Measurements from ENCODE around the gene GNB1. TPM values are rescaled to one million over a fixed set of nuclear protein-coding genes. Genes with fewer than 3 reads are reported as not detected.
"Not testable (repeated sequence)": the region's sequence is repeated elsewhere in the genome, so short reads cannot be mapped to it uniquely, and the experiment has no call there.

GNB1 gene
- 148 TPM for total RNA-seq

DNA sequence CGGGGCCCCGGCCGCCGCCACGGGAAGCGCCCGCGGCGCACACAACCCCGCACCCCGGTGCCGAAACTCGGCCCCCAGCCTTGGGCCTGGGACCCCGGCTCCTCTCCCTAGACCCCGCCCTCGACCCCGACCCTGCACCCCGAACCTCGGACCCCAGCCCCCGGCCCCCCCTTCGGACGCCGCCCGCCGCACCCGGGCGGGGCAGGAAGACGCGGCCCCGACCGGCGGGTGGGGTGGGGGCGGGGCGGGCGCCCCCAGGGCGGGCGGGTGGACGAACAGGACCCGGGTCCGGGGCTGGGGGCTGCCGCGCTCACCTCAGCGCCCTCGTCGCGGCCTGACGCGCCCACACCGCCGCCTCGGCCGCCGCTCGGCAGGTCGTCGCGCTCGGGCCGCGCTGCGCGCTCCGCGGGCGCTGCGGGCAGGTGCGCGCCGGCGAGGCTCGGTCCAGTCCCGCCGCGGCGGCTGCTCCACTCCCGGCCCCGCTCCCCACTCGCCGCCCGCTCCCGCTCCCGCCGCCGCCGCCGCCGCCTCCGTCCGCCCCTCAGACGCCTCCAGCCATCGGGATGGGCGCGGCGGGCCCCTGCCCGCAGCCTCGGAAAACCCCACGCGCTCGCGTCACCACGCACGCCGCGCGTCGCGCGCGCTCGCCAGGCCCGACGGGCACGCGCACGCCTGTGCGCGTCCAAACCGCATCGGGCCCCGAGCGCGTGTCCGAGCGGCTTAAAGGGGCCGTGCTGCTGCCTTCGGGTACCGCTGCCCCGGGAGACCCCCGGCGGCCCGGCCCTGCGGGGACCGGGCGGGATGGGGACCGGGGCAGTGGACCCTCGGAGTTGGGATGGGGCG, at the start of gene GNB1:
TSS of gene GNB1 (minus strand) at position 582 of the 843 bp plus-strand sequence. CDS start 65,634 bp downstream, outside the sequence.
- ATAC-seq: peak; percentile 82

DNA sequence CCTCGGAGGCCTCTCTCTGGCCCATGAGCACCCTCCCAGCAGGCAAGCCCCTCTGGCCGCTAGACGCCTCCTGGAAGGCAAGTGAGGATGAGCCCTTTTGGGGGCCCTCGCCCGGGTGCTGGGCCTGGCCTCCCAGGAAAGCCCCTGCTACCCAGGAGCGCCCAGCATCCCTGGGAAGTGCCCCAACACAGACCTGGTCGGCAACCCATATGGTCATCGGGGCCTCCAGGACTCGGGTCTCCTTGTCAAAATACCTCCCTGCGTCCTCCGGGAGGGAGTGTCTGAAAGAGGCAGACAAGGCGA, 49.2 kb upstream of the GNB1 start:
- ATAC-seq: no peak

DNA sequence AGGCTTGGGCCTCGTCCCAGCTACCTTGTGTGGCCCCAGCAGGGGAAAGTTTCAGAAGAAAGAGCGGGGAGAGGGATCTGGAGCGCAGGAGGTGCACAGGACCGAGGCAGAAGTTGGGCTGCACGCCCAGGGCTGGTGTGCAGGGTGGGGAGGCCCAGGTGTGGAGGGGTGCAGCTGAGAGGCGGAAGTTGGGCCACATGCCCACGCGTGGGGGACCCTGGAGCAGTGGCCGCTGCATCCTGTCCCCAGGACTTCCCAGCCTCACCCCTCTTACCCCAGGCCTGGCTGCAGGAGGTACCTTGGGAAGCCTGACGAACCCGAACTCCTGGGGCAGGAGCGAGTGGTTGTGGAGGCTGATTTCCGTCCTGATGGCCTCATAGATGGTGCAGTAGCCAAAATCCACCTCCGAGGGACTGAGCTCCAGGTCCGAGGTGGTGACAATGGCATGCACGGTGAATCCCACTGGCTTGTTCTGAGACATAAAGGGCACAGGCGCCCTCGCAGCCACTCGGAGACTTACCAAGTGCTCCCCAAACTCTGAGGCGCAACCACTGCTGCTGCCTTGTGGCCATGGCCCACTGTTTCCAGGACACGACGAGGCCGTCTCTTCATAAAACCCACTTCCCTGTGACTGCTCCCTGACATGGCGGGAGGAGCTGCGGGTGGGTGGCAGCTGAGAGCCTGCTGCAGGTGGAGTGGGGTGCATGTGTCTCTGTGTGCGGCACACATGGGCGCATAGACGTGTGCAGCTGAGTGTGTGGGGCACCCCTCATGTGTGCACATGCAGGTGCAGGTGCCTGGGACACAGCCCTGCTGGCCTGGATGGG, 48.6 kb upstream of the GNB1 start:
- no peak for ATAC-seq

DNA sequence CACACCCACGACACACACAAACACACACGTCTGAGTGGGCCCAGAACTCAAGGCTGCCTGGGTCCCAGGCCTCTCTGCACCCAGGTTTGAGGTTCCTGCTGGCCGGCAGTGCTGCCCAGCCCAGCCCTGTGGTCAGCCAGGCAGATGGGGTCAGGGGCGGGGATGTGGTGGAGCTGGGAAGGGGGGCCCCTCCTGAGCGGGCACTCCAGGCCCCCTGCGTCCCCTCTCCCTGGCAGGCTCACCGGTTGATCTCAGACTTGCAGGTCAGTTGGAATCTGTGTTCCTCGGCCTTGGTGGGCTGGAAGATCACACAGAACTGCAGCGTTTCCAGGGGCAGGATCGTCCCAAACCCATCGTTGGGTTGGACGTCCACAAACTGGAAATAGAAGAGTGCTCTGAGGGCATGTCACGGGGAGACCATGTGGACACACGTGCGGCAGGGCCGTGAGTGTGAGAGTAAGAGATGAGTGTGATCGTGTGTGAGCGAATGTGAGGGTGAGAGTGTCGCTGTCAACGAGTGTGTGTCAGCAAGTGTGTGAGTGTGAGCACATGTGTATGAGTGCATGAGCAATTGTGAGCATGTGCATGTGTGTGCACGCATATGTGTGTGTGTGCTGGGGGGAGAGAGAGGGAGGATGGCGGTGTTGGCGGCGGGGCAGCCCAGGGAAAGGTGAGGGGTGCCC, 47.9 kb upstream of the GNB1 start:
- no peak for ATAC-seq

DNA sequence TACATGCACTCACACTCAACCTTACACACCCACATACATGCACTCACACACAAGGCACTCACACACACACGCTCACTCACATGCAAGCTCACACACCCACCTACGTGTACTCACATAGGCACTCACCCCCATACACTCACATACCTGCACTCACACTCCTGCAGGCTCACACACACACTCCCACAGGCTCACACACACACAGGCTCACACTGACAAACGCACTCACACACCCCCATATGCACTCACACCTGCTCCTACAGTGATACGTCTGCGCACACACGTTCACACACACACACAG, 47.3 kb upstream of the GNB1 start:
- ATAC-seq: no peak

DNA sequence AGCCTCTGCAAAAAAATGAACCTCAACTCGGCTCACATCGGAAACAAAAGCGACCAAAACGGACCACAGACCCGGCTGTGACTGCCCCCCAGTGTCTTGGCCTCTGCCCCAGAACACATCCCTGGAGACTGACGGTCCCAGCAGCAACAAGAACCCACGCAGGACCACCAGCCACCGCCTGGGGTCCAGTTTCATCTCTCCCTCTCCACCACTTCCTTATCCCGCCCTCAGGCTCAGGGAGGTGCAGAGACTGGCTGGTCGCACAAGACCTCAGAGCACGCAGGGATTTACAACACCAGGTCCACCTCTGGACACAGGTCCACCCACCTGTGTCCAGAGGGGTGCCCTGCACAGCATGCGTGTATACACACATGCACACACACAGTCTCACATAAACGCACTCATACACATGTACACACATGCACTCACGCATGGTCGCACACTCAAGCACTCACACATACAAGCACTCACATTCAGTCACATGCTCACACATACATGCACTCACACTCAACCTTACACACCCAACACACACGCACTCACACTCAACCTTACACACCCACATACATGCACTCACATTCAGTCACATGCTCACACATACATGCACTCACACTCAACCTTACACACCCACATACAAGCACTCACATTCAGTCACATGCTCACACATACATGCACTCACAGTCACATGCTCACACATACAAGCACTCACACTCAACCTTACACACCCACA, 46.8 kb upstream of the GNB1 start:
- no peak for ATAC-seq

DNA sequence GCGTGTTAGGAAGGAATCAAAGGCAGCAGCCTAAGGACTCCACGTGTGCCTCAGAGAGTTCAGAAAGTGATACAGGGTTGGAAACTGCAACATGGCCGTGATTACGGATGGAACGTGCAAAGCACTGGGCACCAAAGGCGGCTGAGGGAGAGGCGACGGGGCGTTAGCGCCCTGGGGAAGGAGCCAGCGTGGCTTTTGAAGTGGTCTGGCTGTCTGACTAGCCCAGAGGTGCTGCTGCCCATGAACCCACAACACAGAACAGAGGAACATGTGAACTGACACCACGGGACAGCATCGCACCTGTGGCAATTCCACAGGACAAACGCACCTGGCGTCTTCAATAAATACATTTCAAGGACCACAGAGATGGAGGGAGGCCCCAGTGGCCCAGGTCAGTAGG, 46.2 kb upstream of the GNB1 start:
- ATAC-seq: no peak

DNA sequence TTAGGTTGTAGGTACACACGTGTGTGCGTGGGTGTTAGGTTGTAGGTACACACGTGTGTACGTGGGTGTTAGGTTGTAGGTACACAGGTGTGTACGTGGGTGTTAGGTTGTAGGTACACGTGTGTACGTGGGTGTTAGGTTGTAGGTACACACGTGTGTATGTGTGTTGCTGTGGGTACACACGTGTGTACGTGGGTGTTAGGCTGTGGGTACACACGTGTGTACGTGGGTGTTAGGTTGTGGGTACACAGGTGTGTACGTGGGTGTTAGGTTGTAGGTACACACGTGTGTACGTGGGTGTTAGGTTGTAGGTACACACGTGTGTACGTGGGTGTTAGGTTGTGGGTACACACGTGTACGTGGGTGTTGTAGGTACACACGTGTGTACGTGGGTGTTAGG, 44.0 kb upstream of the GNB1 start:
- not testable (repeated sequence) for ATAC-seq

DNA sequence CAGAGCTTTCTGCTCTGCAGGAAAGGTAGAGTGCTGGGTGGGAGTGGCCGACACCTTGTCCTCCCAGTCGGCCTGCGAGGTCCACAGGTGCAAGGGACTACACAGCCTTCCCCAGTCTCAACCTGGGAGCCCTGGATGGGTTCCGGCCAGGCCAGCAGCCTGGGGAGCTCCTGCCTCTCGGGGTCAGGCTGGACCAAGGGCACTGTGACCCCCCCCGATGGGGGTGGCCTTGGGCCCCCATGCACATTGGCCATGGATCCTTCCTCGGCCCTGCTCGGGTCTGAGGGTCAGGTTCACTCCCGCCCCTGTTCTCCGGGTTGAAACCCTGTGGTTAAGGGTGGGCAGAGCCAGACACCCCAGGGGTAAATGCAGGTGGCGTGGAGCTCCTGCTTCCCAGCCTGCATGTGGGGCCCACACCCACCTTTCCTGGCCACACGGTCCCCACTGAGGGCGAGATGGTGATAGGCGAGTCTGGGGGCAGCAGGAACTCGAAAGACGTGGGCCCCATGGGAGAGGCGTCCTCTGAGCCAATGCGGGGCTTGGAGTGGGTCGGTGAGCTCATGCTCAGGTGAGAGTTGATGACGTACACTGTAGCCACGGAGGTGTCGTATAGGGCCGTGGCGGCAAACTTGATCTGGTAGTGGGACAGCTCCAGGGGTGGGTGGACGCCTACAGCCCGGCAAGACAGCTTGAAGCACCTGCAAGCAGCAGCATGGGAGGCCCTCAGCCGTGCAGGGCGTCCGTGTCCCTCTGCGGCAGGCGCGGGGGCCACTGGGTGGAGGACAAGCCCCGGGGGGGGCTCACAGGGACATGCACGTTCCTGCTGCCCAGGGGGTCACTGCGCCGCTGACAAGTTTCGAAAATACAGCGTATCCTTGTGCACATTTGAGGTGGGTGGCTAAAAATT, 39.0 kb upstream of the GNB1 start:
- ATAC-seq: no peak

DNA sequence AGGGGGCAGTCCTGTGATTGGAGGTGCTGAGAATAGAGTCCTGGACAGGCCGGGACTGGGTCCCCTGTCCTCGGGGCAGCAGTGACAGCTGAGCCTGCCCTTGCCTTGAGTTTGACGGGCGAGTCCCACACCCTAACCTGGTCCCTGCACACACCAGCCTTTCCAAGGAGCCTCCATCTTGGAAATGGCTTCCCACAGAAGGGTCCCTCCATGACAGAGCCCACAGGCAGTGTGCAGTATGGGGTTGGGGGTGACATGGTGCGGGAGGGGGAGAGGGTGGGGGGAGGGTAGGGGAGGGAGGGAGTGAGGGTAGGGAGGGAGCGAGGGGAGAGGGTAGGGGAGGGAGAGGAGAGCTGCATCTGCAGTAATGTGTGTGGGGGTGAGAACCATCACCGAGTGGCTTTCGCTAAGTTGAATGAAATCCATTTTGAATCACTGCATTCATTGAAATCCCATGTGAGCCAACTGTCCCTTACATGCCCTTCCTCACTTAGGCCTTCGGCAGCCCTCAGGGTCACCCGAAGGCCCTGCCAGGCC, 38.3 kb upstream of the GNB1 start:
- ATAC-seq: no peak

DNA sequence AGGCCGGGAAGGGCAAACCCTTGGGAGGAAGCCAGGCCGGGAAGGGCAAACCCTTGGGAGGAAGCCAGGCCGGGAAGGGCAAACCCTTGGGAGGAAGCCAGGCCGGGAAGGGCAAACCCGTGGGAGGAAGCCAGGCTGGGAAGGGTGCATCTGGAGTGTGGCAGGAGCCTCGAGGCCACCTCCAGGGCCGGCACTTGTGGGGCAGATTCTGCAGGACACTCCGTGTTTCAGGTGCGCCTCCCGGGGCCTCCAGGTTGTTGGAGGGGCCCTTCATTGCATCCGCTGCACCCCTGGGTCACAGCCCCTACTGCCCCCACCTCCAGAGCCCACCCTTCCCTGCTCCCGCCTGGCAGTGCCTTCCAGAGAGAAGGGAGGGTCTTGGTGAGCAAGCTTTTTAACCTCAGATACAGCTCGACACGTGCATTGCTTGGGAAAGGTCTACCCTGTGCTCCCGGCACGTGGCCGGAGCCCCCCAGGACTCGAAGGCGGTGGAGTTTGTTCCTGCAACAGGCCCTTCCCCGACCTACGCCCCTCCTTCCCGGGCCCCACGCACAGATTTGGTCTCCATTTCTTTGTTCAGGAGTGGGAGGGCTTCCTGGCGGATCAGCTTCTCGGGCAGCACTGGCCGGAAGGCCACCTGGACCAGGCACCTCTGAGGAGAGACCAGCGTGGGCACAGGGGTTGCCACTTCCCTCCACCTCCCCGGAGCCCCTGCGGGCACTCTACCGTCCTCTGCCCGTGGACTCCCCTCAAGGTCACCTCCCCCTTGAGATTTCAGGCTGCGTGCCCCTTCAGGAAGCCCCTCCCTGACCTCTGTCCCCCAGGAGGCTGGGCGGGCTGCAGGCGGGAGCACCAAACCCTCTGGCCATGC, 37.6 kb upstream of the GNB1 start:
- ATAC-seq: no peak

DNA sequence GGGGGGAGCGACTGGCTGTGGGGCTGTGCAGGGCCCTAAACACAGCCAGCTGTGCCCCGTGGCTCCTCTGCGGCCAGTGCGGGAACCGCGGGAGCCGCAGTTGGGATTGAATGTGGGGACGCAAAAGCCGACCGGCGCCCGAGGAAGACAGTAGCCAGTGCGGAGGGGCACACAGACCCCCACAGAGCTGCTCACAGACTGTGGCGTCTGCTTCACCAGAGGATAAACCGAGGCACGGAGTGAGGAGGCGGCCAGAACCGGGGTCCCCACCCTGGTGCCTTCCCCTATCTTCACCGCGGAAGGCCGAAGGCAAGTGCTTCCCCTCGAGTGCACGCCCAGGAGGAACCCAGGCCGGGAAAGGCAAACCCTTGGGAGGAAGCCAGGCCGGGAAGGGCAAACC, 36.9 kb upstream of the GNB1 start:
- ATAC-seq: no peak

DNA sequence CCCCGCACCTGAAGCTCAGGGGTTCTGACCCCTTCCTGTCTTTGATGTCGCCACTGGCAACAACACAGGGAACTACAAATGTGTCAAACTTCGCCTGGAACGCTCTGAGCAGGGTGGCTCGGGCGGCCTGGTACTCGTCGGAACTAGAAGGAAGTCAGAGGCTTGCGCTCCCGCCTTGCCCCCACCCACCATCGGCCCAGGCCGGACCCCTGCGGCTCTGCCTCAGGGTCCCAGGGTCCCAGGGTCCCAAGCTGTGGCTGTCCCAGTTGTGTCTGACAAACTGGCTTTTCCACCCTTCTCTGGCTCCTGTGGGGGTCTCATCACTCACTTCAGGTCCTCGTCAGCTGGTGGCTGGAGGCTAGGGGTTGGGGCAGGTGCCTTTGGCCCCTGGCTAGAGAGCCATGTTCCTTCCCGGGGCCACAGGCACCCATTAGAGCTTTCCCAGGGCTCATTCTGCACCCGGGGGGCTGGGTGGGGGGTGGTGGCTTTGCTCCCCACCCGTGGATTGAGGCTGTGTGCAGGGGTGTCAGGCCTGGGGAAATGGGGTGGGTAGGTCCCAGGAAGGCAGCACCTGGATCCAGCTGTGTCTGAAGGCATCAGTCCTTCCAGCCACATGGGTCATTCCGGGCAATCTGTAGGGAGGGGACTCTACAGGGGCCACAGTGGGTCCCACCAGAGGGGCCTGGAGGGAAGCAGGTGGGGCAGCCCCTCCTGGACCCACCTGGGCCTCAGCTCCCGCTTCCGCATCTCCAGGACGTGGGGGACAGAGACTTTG, 36.2 kb upstream of the GNB1 start:
- ATAC-seq: no peak

DNA sequence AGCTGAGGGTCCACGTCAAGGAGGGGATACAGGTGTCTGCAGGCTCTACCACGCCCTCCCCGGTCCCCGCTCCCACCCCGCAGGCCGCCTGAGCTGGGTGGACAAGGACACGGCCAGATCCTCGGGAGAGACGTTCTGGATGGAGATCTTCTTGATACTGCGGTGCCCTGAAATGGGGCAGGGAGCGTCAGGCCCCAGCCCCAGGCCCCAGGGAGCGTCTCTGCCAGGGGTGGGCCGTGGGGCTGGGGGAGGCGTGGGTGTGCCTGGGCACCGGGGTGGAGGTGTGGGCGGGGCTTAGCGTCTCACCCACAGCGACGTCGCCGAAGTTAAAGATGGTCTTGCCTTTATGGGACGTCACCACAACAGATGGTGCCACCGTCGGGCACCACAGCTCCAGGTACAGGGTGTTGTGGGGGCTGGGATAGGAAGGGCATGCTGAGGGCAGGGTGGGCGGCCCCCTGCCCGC, 35.5 kb upstream of the GNB1 start:
- ATAC-seq: no peak

DNA sequence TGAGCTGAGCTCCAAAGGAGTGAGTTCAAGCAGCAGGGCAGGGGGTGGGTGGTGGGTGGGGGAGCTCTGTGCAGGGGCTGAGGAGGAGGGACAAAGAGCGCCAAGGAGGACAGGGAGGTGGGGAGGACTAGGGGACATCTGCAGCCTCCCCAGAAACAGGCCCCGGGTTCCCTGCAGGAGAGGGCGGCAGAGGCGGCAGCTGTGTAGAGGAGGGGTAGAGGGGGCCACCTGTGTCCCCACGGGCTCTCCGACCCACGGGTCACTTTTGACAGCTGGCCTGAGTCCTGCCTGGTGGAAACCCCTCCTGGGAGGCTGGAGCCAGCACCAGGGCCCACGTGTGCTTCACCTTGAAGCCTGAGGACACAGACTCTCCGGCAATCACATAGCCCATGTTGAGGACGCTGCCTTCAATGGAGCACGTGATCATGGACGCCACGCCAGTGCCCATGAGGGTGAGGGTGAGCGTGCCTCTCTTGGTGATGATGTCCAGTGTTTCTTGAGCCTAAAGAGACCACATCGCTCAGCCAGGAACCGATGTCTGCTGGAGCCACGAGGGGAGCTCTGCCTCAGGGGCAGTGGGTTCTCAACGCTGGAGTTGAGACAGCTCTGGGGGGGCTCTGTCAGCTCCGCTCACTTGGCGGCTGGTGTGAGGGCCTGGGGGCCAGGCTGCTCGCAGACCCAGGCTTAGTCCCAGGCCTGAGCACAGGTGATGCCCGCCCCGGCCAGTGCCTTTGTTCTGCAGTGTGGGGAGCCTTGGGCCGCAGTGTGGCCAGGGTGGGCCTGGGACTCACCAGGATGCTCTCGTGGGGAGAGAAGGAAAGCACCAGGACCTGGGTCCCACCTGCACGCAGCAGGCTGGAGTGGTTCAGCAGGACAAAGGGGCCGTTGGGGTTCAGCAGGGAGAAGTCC, 34.8 kb upstream of the GNB1 start:
- no peak for ATAC-seq

DNA sequence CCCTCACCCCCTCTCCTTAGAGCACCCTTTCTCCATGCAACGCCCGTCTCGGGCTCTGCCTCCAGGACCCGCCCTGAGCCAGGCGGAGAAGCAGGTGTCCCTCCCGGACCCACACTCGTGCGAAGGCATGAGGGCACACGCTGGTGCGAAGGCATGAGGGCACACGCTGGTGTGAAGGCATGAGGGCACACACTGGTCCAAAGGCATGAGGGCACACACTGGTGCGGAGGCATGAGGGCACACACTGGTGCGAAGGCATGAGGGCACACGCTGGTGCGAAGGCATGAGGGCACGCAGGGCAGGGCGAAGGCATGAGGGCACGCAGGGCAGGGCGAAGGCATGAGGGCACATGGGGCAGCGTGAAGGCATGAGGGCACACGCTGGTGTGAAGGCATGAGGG, 34.0 kb upstream of the GNB1 start:
- ATAC-seq: no peak

DNA sequence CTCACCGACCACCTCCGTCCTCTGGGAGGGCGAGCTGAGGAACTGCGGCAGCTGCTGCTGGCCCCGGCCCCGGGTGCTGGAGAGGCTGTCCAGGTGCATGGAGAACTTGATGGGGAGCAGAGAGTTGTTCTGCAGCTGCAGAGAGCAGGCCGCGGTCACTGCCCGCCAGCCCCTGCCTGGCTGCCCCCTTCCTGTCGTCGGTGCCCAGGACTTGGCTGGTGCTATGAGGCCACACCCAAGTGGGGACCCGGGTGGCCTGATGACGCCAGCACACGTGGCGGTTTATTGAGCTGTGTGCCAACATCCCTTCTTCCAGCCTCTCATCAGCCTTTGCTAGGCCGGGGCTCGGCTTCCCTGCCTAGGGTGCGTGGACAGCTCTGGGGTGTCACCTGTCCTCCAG, 33.5 kb upstream of the GNB1 start:
- ATAC-seq: no peak

Measured in esophagus mucosa (tissue), 1 donor.